ENCODE data around the gene KCNA1.

The KCNA1 gene

GRCh38 chr12:4961311-4961710 is 51.6 kb downstream of the KCNA1 start:
- DNase-seq, result no peak

- DNase-seq, result no peak
Observed at GRCh38 chr12:4962539-4963486, 53.1 kb downstream of the KCNA1 start.
